GM18907 (cell line): ENCODE results near the gene TOLLIP.
"Not testable (repeated sequence)": the region's sequence is repeated elsewhere in the genome, so short reads cannot be mapped to it uniquely, and the experiment has no call there.

ENCODE experiments used
- ATAC-seq: cut with Tn5 transposase; IDR thresholded peaks from one replicate; pipeline ENCODE4 v1.9.1; 2021; ENCODE audit warnings: mild to moderate bottlenecking, moderate library complexity; ENCODE audit not compliant: unreplicated experiment

The TOLLIP gene

DNA sequence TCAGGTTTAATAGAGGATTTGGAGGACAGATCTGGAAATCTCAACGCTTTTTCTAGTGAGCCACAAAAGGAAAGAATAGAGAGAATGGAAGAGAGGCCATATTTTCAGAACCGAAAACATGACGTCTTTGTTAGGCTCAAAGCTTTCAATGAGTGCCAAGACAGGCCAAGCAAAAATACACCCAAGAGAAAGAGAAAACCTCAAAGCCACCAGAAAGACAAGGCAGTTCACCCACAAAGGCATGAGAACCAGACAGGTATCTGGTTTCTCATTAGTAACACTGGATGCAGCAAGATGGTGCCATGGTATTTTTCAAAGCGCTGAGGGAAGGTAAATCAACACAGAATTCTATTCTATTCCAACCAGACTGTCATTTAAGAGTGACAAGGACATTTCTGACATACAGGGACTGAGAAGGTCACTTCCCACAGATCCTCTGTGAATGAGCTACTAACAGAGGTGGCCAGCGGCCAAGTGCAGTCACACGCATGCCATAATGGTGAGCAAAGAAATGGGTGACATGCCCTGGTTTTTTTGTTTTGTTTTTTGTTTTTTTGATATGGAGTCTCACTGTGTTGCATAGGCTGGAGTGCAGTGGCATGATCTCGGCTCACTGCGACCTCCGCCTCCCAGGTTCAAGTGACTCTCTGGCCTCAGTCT, 41.9 kb downstream of the TOLLIP start:
- ATAC-seq: no peak

DNA sequence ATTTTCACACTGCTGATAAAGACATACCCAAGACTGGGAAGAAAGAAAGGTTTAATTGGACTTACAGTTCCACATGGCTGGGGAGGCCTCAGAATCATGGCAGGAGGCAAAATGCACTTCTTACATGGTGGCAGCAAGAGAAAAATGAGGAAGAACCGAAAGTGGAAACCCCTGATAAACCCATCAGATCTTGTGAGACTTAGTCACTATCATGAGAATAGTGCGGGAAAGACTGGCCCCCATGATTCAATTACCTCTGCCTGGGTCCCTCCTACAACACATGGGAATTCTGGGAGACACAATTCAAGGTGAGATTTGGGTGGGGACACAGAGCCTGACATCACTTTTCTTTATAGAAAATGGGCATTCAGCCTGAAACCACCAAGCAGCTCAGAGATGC, 42.5 kb downstream of the TOLLIP start:
- ATAC-seq: not testable (repeated sequence)

DNA sequence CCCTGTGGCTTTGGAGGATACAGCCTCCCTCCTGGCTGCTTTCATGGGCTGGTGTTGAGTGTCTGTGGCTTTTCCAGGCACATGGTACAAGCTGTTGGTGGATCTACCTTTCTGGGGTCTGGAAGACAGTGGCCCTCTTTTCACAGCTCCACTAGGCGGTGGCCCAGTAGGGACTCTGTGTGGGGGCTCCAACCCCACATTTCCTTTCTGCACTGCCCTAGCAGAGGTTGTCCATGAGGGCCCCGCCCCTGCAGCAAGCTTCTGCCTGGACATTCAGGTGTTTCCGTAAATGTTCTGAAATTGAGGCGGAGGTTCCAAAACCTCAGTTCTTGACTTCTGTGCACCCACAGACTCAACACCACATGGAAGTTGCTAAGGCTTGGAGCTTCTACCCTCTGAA, 44.0 kb downstream of the TOLLIP start:
- not testable (repeated sequence) for ATAC-seq

DNA sequence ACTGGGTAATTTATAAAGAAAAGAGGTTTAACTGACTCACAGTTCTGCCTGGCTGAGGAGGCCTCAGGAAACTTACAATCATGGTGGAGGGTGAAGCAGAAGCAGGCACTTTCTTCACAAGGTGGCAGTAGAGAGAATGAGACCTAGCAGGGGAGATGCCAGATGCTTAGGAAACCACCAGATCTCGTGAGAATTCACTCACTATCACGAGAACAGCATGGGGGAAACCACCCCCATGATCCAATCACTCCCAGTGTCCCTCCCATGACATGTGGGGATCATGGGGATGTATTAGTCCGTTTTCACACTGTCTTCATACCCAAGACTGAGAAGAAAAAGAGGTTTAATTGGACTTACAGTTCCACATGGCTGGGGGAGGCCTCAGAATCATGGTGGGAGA, 45.0 kb downstream of the TOLLIP start:
- ATAC-seq: not testable (repeated sequence)

DNA sequence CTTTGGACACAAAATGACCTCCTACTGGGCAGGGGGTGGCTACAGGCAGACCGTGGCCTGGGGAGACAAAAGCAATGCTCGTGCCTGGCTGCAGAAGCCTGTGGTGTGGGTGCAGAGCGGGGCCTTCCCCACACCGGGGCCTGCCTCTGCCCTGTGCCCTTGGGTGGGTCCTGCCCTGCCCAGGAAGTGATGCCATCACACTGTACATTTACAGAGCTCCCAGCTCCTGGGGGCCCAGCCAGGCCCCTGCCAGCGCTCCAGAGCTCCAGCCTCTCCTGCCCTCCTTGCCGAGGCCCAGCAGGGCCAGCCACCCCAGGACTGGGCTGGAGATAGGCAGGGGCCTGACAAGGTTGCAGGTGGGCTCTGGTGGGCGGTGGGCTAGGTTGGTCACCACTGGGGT, 46.4 kb downstream of the TOLLIP start:
- no peak for ATAC-seq

DNA sequence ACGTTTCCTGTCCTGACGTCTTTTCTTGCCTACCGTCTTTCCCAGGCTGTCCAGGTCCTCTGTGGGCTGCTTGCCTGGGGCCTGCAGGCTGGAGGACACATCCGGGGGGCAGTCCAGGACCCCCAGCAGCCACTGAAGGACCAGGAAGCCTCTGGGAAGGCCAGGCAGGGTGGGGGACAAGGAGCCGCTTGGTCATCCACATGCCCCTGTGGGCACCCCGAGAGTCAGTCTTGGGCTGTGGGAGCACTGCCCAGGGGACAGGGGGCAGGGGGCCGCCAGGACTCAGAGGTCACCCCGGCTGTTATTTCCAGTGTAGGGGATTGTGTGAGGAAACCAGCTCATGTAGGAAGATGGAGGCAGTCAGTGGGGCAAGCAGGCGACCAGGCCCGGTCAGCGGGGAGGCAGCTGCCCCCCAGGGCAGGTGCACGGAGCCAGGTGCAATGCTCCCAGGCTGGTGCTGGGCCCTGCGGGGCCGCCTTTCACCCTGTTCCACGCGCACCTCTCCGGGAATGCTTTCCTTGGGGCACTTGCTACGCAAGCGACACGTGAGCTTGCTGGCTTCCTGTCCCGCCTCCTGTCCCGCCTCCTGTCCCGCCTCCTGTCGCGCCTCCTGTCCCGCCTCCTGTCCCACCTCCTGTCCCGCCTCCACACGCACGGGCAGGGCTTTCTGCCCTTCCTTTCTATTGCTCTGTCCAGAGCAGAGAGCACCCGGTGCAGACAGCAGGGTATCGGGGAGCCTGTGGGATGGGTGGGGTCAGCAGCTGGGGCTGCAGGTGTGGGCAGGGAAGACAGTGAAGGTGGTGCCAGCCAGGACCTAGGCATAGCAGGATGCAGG, 47.0 kb downstream of the TOLLIP start:
- ATAC-seq: peak; percentile 82

DNA sequence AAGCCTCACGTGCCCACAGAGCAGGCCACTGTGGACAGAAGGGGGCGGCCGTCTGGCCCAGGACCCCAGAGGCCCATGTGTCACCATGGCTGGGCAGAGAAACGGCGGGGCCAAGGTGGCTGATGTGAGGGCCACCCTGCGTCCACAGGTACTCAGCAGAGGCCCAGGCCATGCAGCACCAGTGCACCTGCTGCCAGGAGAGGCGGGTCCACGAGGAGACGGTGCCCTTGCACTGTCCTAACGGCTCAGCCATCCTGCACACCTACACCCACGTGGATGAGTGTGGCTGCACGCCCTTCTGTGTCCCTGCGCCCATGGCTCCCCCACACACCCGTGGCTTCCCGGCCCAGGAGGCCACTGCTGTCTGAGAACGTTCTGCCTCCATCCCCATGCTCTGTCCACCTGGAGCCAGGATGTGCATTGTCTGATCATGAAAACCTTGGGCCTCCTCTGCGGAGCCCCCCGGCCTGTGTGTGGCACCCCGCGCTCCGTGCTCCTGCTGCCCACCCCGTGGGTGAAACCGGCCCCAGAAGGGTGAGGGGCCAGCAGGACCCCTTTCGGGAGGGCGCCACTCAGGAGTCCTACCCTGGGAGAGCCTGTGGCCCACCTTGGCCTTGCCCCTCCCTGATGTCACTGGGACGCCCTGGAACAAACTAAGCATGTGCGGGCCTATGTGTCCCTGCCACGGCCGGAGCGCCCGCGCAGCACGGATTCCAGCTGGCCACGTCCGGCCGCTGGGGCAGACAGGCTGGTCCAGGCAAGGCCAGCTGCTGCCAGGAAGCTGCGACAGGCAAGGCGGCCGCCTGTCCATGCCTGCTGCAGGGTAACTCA, 48.0 kb downstream of the TOLLIP start:
- ATAC-seq: no peak

DNA sequence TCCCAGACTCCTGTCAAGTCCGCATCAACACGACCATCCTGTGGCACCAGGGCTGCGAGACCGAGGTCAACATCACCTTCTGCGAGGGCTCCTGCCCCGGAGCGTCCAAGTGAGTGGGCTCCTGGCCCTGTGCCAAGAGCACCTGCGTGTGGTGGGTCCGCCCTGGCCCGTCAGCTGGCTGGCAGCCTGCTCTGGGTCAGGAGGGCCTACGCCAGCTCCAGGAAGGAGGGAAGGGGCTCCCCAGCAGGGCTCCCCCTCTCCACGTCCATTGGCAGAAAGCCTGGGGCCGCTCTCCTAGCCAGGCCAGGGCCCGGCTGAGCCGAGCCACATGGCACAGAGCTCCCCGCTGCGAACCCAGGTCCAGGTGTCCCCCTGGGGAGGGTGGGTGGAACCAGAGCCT, 48.8 kb downstream of the TOLLIP start:
- no peak for ATAC-seq

DNA sequence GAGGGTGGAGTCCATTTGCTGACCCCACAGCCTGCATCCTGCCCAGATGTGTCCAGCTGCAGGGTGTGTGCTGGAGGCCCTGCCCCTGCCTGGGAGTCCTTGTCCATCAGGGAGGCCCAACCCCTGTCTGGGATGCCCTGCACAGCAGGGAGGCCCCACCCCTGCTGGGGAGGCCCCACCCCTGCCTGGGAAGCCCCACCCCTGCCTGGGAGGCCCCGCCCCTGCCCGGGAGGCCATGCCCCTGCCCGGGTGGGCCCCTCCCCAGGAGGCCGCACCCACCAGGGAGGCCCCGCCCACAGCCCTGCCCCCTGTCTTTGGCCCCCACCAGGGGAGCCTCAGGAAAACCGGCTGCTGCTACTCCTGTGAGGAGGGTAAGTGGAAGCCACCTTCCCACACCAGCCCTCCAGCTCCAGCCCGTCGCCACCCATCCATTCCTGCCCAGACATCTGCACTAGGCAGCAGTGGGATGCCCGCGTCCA, 49.4 kb downstream of the TOLLIP start:
- no peak for ATAC-seq

DNA sequence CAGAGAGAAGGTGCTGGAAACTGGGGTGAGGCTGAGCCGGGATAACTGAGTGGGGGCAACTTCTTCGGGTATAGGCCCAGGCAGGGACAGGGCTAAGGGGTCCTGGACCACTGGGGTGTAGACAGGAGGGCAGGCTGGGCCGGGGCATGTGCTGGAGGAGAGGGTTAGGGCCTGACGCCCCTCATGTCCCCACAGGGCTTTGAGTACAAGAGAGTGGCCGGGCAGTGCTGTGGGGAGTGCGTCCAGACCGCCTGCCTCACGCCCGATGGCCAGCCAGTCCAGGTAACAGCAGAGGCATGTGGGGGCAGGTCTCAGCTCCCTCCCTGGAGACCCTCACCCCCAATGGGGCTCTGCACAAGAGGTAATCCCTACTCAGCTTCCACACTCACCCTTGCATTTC, 49.9 kb downstream of the TOLLIP start:
- no peak for ATAC-seq

DNA sequence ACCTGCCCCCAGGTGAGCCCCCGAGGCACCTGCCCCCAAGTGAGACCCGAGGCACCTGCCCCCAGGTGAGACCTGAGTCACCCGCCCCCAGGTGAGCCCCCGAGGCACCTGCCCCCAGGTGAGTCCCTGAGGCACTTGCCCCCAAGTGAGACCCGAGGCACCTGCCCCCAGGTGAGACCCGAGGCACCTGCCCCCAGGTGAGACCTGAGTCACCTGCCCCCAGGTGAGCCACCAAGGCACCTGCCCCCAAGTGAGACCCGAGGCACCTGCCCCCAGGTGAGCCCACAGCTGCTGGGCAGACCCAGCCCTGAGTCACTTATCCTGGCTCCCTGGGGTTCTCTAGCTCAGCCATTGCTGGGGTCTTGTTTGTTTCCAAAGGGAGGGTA, 50.4 kb downstream of the TOLLIP start:
- ATAC-seq: no peak

DNA sequence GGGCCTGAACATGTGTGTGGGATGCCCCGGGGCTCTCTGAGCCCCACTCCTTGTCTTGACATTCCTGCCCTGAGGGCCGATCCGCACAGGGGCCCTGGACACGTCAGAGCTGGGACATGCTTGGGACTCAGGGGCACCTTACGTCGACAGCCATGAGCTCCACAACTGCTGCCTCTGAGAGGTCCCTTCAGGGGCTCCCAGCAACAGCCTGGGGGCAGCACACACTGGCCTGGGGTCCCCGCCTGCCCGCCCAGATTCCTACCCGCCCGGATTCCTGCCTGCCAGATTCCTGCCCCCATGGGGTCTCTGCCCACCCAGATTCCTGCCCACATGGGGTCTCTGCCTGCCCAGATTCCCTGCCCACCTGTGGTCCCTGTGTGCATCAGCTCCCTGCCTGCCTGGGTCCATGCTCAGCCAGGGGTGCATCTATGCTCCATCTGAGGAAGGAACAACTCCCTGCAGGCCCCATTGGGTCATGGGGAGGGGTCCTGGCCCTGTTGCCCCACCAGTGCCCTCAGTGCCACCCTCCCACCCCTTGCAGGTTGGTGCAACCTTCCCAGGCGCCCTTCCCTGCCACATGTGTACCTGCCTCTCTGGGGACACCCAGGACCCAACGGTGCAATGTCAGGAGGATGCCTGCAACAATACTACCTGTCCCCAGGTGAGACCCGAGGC, 50.9 kb downstream of the TOLLIP start:
- no peak for ATAC-seq

DNA sequence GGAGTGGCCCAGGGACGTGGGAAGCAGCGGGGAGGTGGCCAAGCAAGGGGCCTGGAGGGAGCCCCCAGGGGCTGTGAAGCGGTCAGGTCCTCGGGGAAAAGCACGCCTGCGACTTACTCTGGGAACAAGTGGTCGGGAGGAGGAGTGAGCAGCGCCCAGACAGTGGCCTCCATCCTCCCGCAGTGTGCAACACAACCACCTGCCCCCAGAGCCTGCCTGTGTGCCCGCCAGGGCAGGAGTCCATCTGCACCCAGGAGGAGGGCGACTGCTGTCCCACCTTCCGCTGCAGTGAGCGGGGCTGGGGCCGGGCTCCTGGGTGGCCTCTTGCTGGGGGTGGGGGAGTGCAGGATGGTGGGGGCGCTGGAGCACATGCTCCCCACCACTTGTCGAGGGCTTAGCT, 51.5 kb downstream of the TOLLIP start:
- ATAC-seq: no peak

DNA sequence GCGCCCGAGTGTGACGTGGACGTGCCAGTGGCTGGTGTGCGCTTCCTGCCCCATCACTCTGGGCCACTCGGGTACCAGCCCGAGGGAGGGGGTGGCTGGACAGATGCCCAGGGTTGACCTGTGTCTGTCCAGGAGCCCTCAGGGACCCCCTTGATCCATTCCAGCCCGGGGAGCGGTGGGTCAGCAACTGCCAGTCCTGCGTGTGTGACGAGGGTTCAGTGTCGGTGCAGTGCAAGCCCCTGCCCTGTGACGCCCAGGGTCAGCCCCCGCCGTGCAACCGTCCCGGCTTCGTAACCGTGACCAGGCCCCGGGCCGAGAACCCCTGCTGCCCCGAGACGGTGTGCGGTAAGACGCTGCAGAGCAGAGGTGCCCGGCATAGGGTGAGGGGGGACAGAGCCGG, 52.1 kb downstream of the TOLLIP start:
- ATAC-seq: no peak

DNA sequence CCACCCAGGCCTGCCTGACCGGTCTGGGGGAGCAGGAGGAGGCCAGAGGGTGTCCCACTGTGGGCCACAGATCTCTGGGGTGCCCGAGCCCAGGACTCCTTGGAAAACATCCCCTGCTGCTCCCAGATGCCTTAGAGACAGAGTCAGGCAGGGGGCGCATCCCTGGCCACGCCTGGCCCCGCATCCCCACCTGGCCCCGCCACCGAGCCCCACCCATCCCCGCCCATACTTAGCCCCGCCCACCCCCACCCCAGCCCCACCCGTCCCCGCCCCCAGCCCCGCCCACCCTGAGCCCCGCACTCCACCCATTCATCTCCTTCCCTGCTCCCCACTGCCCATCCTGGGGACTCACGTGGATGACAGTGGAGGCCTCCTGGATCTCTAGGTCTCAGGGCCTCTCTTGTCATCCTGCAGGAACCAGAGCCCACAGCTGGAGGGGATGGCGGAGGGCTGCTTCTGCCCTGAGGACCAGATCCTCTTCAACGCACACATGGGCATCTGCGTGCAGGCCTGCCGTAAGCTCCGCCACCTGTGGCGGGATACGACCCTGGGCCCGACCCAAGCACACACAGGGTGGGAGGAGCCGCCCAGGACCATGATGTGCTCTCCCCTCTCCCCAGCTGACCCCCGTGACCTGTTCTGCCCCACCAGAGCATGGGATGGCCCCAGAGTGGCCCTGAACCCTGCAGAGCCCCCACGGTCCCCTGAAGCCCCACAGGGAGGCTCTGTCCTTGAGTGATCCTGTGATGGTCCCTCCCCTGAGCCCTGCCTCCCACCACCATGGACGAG, 53.0 kb downstream of the TOLLIP start:
- no peak for ATAC-seq

DNA sequence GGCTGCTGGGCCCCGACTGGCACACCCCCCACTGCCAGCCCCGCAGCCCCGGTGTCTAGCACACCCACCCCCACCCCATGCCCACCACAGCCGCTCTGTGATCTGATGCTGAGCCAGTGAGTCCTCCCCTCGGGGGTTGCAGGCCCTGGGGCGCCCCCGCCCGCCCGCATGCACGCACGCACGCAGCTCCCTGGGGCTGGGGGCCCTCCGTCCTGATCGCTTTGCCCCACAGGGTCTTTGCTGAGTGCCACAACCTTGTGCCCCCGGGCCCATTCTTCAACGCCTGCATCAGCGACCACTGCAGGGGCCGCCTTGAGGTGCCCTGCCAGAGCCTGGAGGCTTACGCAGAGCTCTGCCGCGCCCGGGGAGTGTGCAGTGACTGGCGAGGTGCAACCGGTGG, 54.3 kb downstream of the TOLLIP start:
- no peak for ATAC-seq

DNA sequence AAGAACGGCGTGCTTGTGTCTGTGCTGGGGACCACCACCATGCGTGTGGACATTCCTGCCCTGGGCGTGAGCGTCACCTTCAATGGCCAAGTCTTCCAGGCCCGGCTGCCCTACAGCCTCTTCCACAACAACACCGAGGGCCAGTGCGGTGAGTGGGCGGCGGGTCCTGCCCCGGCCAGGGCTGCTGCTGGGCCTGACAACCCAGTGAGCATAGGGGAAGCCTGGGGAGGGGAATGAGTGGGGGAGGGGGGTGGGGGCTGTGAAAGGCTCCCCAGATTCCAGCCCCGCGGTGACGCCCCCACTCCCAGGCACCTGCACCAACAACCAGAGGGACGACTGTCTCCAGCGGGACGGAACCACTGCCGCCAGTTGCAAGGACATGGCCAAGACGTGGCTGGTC, 54.7 kb downstream of the TOLLIP start:
- ATAC-seq: no peak

DNA sequence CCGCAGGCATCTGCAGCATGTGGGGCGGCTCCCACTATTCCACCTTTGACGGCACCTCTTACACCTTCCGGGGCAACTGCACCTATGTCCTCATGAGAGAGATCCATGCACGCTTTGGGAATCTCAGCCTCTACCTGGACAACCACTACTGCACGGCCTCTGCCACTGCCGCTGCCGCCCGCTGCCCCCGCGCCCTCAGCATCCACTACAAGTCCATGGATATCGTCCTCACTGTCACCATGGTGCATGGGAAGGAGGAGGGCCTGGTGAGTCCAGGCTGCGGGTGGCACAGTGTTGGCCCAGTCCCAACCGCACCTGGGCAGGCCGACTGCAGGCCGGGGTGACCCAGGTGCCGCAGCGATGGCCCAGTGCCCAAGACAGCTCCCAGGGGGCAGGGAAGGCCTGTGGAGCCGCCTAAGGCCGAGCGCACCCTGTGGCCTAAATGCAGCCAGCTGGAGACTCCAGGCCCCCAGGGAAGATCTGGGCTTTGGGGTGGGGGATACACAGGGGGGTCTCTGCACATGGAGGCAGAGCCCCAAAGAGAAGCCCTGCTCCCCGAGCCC, 55.3 kb downstream of the TOLLIP start:
- ATAC-seq: no peak

DNA sequence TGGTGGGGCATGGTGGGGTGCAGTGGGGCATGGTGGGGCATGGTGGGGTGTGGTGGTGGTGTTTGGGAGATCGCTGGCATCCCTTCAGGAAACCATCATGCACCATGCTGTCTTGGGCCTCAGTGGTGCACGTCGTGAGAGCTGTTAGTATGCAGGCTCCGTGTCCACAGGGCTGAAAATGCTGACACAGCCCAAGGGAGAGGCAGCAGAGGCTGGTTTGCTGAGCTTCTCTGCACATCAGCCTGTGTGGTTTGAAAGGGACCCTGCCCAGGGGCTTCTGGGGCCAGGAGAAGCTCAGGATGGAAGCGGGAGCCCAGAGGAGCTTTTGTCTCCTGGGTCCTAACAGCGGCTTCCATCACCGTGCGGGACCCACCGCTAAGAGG, 56.3 kb downstream of the TOLLIP start:
- ATAC-seq: no peak
